Esophagus squamous epithelium (tissue), 5 donors: ENCODE results near the gene ACTN2. TPM values are rescaled to one million over a fixed set of nuclear protein-coding genes. Genes with fewer than 3 reads are reported as not detected.

ENCODE experiments used
- DNase-seq: peaks from one replicate; lab custom pipeline; 2025; lab: John Stamatoyannopoulos, UW
- H3K27ac ChIP-seq, 4 donors: fragments of 200-600 bp; sonication (generic); one replicate each; pipeline ENCODE4 v1.5.1; 2016 to 2019; ENCODE audit warnings: mild to moderate bottlenecking in 1 of 4
- H3K27me3 ChIP-seq, 4 donors: fragments of 200-600 bp; sonication (generic); 1 replicate in 3 of 4; 2 replicates in 1 of 4; pipeline versions ENCODE4 v1.5.1 to v1.6.0; 2017 to 2021; ENCODE audit warnings: antibody characterized with exemption in 1 of 4
- H3K36me3 ChIP-seq, 3 donors: fragments of 200-600 bp; sonication (generic); one replicate each; pipeline ENCODE4 v1.5.1; 2016 to 2019
- H3K4me1 ChIP-seq, 3 donors: fragments of 200-600 bp; sonication (generic); one replicate each; pipeline ENCODE4 v1.5.1; 2017 to 2019
- H3K4me3 ChIP-seq, 4 donors: fragments of 200-600 bp; sonication (generic); 1 replicate in 3 of 4; 2 replicates in 1 of 4; pipeline ENCODE4 v1.5.1; 2016 to 2019; ENCODE audit warnings: mild to moderate bottlenecking in 2 of 4, moderate library complexity in 1 of 4
- H3K9me3 ChIP-seq, 3 donors: fragments of 200-600 bp; sonication (generic); one replicate each; pipeline ENCODE4 v1.5.1; 2016 to 2019
- CTCF ChIP-seq, 6 experiments: fragments of 450-650 bp in 4 of 6; fragments of 200-600 bp in 2 of 6; sonication (generic) in 2 of 6; IDR thresholded peaks; one replicate each; pipeline ENCODE4 v1.5.1; 2016 to 2019; ENCODE audit warnings: antibody characterized with exemption in 6 of 6, mild to moderate bottlenecking in 4 of 6, moderate library complexity in 4 of 6
- POLR2A ChIP-seq, 4 donors: fragments of 450-650 bp; IDR thresholded peaks; one replicate each; pipeline ENCODE4 v1.6.1; 2017; ENCODE audit warnings: antibody characterized with exemption in 4 of 4, mild to moderate bottlenecking in 4 of 4, moderate library complexity in 3 of 4
- WGBS, 2 donors: methylation state at CpG; one replicate each; pipeline ENCODE4 v1.1.5; 2018; 5-methylcytosine and 5-hydroxymethylcytosine counted together
- intact Hi-C: fragments of 100-400 bp; cut with DNase I; formaldehyde crosslinking; loops from one replicate; pipeline ENCODE4 v1.15.0; 2022
- total RNA-seq, 4 donors: library from RNA; depleted of rRNA; stranded (reverse); fragments of >200 nt; gene quantifications; one replicate each; pipeline ENCODE4 v1.1.0, GENCODE V29; 2016
- donor health status: DM: yes; HTN: yes; CAD: no.

ACTN2 gene
- total RNA-seq, 4 donors from 2014 or later: 0.47 to 1.3 TPM; not detected in 2

GRCh38 chr1:236751935-236752334, 65.6 kb downstream of the ACTN2 start:
- no peaks in the 10 kb centered on the region for H3K27me3 ChIP-seq
- H3K9me3 ChIP-seq: no peaks in the 10 kb centered on the region
- DNase-seq: no peak
- H3K4me3 ChIP-seq: no peak overlapping the region
- intact Hi-C loops: loop anchor here (10.0 kb wide), 1 partner anchor 633 kb away; no protein-coding TSS in a partner anchor
- 62 to 74% methylated on average over 4 of the region's 4 CpGs for WGBS, 2 donors
- H3K4me1 ChIP-seq: no peaks in the 10 kb centered on the region
- no peaks in the 10 kb centered on the region for H3K36me3 ChIP-seq
- H3K27ac ChIP-seq: no peak overlapping the region
- TF ChIP-seq CTCF (IDR thresholded peaks at IDR 0.05): no peak
- TF ChIP-seq POLR2A (IDR thresholded peaks at IDR 0.05): no peak

- WGBS, 2 donors: 50 to 64% methylated on average over 5 of the region's 5 CpGs
Measured at GRCh38 chr1:236753516-236753915, 67.2 kb downstream of the ACTN2 start.

GRCh38 chr1:236753964-236754363, 67.7 kb downstream of the ACTN2 start:
- no peak for TF ChIP-seq CTCF (IDR thresholded peaks at IDR 0.05)
- no peak for TF ChIP-seq POLR2A (IDR thresholded peaks at IDR 0.05)
- H3K27ac ChIP-seq: no peak overlapping the region
- H3K27me3 ChIP-seq: no peaks in the 10 kb centered on the region
- H3K4me1 ChIP-seq: no peaks in the 10 kb centered on the region
- no peak for DNase-seq
- 86 to 87% methylated on average over 3 to 11 of the region's 14 CpGs for WGBS, 2 donors
- intact Hi-C loops: loop anchor here (10.0 kb wide), 1 partner anchor 631 kb away; no protein-coding TSS in a partner anchor
- H3K9me3 ChIP-seq: no peaks in the 10 kb centered on the region
- no peaks in the 10 kb centered on the region for H3K36me3 ChIP-seq
- H3K4me3 ChIP-seq: no peak overlapping the region

More at GRCh38 chr1:236753516-236753915, 67.2 kb downstream of the ACTN2 start:
- no peak overlapping the region for H3K27ac ChIP-seq
- no peaks in the 10 kb centered on the region for H3K36me3 ChIP-seq
- TF ChIP-seq POLR2A (IDR thresholded peaks at IDR 0.05) (no peak), CTCF (IDR thresholded peaks at IDR 0.05) (no peak)
- no peaks in the 10 kb centered on the region for H3K4me1 ChIP-seq
- no peak for DNase-seq
- no peaks in the 10 kb centered on the region for H3K9me3 ChIP-seq
- no peaks in the 10 kb centered on the region for H3K27me3 ChIP-seq
- H3K4me3 ChIP-seq: no peak overlapping the region
- intact Hi-C loops: loop anchor here (10.0 kb wide), 1 partner anchor 631 kb away; no protein-coding TSS in a partner anchor

- 81 to 85% methylated on average over 10 to 15 of the region's 18 CpGs for WGBS, 2 donors
- H3K27ac ChIP-seq: no peak overlapping the region
- H3K4me1 ChIP-seq: no peaks in the 10 kb centered on the region
- no peaks in the 10 kb centered on the region for H3K27me3 ChIP-seq
- DNase-seq: no peak
- TF ChIP-seq POLR2A (IDR thresholded peaks at IDR 0.05) (no peak), CTCF (IDR thresholded peaks at IDR 0.05) (no peak)
- H3K36me3 ChIP-seq: no peaks in the 10 kb centered on the region
- no peak overlapping the region for H3K4me3 ChIP-seq
- intact Hi-C loops: loop anchor here (10.0 kb wide), 1 partner anchor 630 kb away; no protein-coding TSS in a partner anchor
- no peaks in the 10 kb centered on the region for H3K9me3 ChIP-seq
Measured at GRCh38 chr1:236754525-236755210, 68.4 kb downstream of the ACTN2 start.

DNA sequence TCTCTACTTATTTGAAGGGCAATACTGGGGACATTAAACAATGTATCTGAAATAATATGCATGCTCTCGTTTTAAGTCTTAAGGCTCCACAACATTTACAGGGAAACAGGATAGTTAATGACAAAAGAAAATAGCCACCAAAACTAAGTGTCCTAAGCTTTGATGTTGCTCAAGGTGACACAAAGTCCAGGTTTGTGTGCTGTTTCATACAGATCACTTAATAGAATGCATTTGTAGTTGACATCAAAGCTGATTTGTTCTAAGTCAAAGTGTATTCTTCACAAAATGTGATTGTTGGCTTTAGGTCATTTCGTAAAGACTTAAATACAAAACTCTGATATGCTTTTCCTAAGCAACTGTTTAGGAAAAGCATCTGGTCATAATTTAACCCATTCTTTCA, 71.3 kb downstream of the ACTN2 start:
- DNase-seq: no peak
- Histone ChIP-seq H3K4me3 (no peak overlapping the region), H3K4me1 (no peaks in the 10 kb centered on the region), H3K27ac (no peak overlapping the region), H3K9me3 (no peaks in the 10 kb centered on the region), H3K36me3 (no peaks in the 10 kb centered on the region), H3K27me3 (no peaks in the 10 kb centered on the region)
- TF ChIP-seq POLR2A (IDR thresholded peaks at IDR 0.05) (no peak), CTCF (IDR thresholded peaks at IDR 0.05) (no peak)
- intact Hi-C loops: loop anchor here (10.0 kb wide), 1 partner anchor 627 kb away; no protein-coding TSS in a partner anchor
- 72 to 74% methylated on average over 2 of the region's 2 CpGs for WGBS, 2 donors
